SK-N-SH (cell line): ENCODE data around the gene PHLDB2. TPM values are rescaled to one million over a fixed set of nuclear protein-coding genes. Genes with fewer than 3 reads are reported as not detected.
A peak's percentile ranks its signal among the peaks of the same experiment; 100 is the strongest.

ENCODE experiments used
- CTCF ChIA-PET: fragments of 300-600, 350-600 bp; formaldehyde crosslinking; extraction: SDS; loops from one replicate; lab custom pipeline; 2021; lab: Yijun Ruan, JAX
- POLR2A ChIA-PET: fragments of 350-600 bp; sonication (Branson Sonifier 250); formaldehyde crosslinking; extraction: SDS; loops from one replicate; lab custom pipeline; 2020; ENCODE audit warnings: antibody characterized with exemption, inconsistent platforms; lab: Yijun Ruan, JAX
- DNase-seq: peaks from one replicate; pipeline ENCODE4 v3.0.0; 2012
- H2AFZ ChIP-seq: fragments of 200-600 bp; sonication (generic); 2 replicates; pipeline ENCODE4 v1.8.1; 2016; ENCODE audit warnings: antibody characterized with exemption, mild to moderate bottlenecking, low read depth
- H3F3A ChIP-seq: fragments of 200-600 bp; sonication (generic); replicated peaks from 2 replicates; pipeline ENCODE3; 2016; ENCODE audit warnings: antibody characterized with exemption, mild to moderate bottlenecking; ENCODE audit not compliant: insufficient read depth
- H3K27ac ChIP-seq, 2 experiments: fragments of 200-500 bp in 1 of 2; fragments of 200-600 bp in 1 of 2; sonication (Bioruptor generic) in 1 of 2; sonication (generic), shearing (Covaris generic) in 1 of 2; 2 replicates each; pipeline versions ENCODE4 v1.5.1 to v1.6.1; 2014 to 2016; ENCODE audit warnings: low read depth in 2 of 2, inconsistent platforms in 1 of 2, low read length in 1 of 2, mild to moderate bottlenecking in 1 of 2, mixed read lengths in 1 of 2
- H3K27me3 ChIP-seq: fragments of 200-600 bp; sonication (generic), shearing (Covaris generic); 2 replicates; pipeline ENCODE4 v1.6.1; 2016; ENCODE audit warnings: mixed run types; ENCODE audit not compliant: insufficient read depth
- H3K36me3 ChIP-seq, 2 experiments: fragments of 200-500 bp in 1 of 2; fragments of 200-600 bp in 1 of 2; sonication (Bioruptor generic) in 1 of 2; sonication (generic) in 1 of 2; replicated peaks in 1 of 2; 2 replicates each; pipeline versions ENCODE3 to v1.5.1; 2014 to 2016; ENCODE audit warnings: low read length in 1 of 2, mild to moderate bottlenecking in 1 of 2; ENCODE audit not compliant: insufficient read depth in 2 of 2, control insufficient read depth in 1 of 2
- H3K4me1 ChIP-seq, 2 experiments: fragments of 200-500 bp in 1 of 2; fragments of 200-600 bp in 1 of 2; sonication (Bioruptor generic) in 1 of 2; sonication (generic), shearing (Covaris generic) in 1 of 2; 2 replicates each; pipeline versions ENCODE4 v1.5.1 to v1.6.1; 2014 to 2016; ENCODE audit warnings: low read depth in 1 of 2, low read length in 1 of 2, mixed run types in 1 of 2; ENCODE audit not compliant: insufficient read depth in 2 of 2, control insufficient read depth in 1 of 2
- H3K4me2 ChIP-seq: fragments of 200-600 bp; sonication (generic), shearing (Covaris generic); 2 replicates; pipeline ENCODE4 v1.6.1; 2017; ENCODE audit warnings: mixed run types
- H3K4me3 ChIP-seq, 2 experiments: fragments of 200-500 bp in 1 of 2; fragments of 200-600 bp in 1 of 2; sonication (Bioruptor generic) in 1 of 2; sonication (generic), shearing (Covaris generic) in 1 of 2; 2 replicates each; pipeline versions ENCODE4 v1.5.1 to v1.8.1; 2014 to 2016; ENCODE audit warnings: low read depth in 2 of 2, inconsistent platforms in 1 of 2, low read length in 1 of 2, mild to moderate bottlenecking in 1 of 2, mixed read lengths in 1 of 2, moderate library complexity in 1 of 2
- H3K79me2 ChIP-seq: fragments of 200-600 bp; sonication (generic); 2 replicates; pipeline ENCODE4 v1.8.1; 2017; ENCODE audit warnings: mild to moderate bottlenecking; ENCODE audit not compliant: insufficient read depth
- H3K9ac ChIP-seq: fragments of 200-600 bp; sonication (generic); 2 replicates; pipeline ENCODE4 v1.6.1; 2017; ENCODE audit warnings: mixed run types
- H3K9me2 ChIP-seq: fragments of 200-600 bp; sonication (generic); 2 replicates; pipeline ENCODE4 v1.6.1; 2017; ENCODE audit warnings: mixed run types
- H3K9me3 ChIP-seq: fragments of 200-600 bp; sonication (generic); 2 replicates; pipeline ENCODE4 v1.6.1; 2017; ENCODE audit warnings: mixed run types, mild to moderate bottlenecking, moderate library complexity
- H4K20me1 ChIP-seq: fragments of 200-600 bp; sonication (generic); 2 replicates; pipeline ENCODE4 v1.6.1; 2017; ENCODE audit warnings: mild to moderate bottlenecking, mixed run types; ENCODE audit not compliant: insufficient read depth
- ELF1 ChIP-seq: IDR thresholded peaks from 2 replicates; pipeline ENCODE4 v1.4.0; 2012
- EP300 ChIP-seq, 2 experiments: IDR thresholded peaks; 2 replicates each; pipeline versions ENCODE4 v1.4.0 to v1.6.1; 2012; ENCODE audit warnings: borderline replicate concordance in 1 of 2, low read depth in 1 of 2, low read length in 1 of 2
- EZH2phosphoT487 ChIP-seq: fragments of 200-600 bp; sonication (generic); IDR thresholded peaks from 2 replicates; pipeline ENCODE4 v1.6.1; 2017; ENCODE audit warnings: low read depth, mixed run types, mild to moderate bottlenecking, antibody characterized with exemption, moderate library complexity, borderline replicate concordance
- FOSL2 ChIP-seq: IDR thresholded peaks from 2 replicates; pipeline ENCODE4 v1.4.0; 2012; ENCODE audit warnings: low read depth, mild to moderate bottlenecking, moderate library complexity, borderline replicate concordance
- FOXJ3 ChIP-seq: sonication (generic); formaldehyde crosslinking; IDR thresholded peaks from 2 replicates; pipeline ENCODE4 v1.5.1; 2020; ENCODE audit warnings: mild to moderate bottlenecking, missing genetic modification reagents
- FOXM1 ChIP-seq: IDR thresholded peaks from 2 replicates; pipeline ENCODE4 v1.4.0; 2012; ENCODE audit warnings: low read depth, mild to moderate bottlenecking
- GABPA ChIP-seq: IDR thresholded peaks from 2 replicates; pipeline ENCODE4 v1.4.0; 2012; ENCODE audit warnings: low read depth, mild to moderate bottlenecking
- GATA2 ChIP-seq: sonication (generic); formaldehyde crosslinking; IDR thresholded peaks from 2 replicates; pipeline ENCODE4 v1.5.0; 2020; ENCODE audit warnings: mild to moderate bottlenecking, missing genetic modification reagents
- JUND ChIP-seq: IDR thresholded peaks from 2 replicates; pipeline ENCODE4 v1.4.0; 2012
- NRF1 ChIP-seq: IDR thresholded peaks from 2 replicates; pipeline ENCODE4 v1.6.1; 2012; ENCODE audit warnings: low read depth, mild to moderate bottlenecking, low read length
- RFX5 ChIP-seq: IDR thresholded peaks from 2 replicates; pipeline ENCODE4 v1.6.1; 2012; ENCODE audit warnings: mild to moderate bottlenecking, improper control_type of control experiment, low read length
- SIN3A ChIP-seq: IDR thresholded peaks from 2 replicates; pipeline ENCODE4 v1.6.1; 2012; ENCODE audit warnings: low read depth, mild to moderate bottlenecking, low read length, moderate library complexity, borderline replicate concordance
- SMC3 ChIP-seq: IDR thresholded peaks from 2 replicates; pipeline ENCODE4 v1.6.1; 2012; ENCODE audit warnings: low read depth, low read length, improper control_type of control experiment
- TAF1 ChIP-seq: IDR thresholded peaks from 2 replicates; pipeline ENCODE4 v1.6.1; 2012; ENCODE audit warnings: low read depth, mild to moderate bottlenecking, low read length, moderate library complexity, borderline replicate concordance
- TEAD4 ChIP-seq: IDR thresholded peaks from 2 replicates; pipeline ENCODE4 v1.4.0; 2012; ENCODE audit warnings: mild to moderate bottlenecking, borderline replicate concordance; ENCODE audit not compliant: insufficient read depth
- WGBS: methylation state at CpG from one replicate; pipeline ENCODE4 v1.1.6; 2017; ENCODE audit warnings: low lambda C conversion rate; 5-methylcytosine and 5-hydroxymethylcytosine counted together
- polyA plus RNA-seq, 3 experiments: library from polyadenylated mRNA; depleted of rRNA; stranded (reverse); fragments of >200 nt; gene quantifications; 2 replicates each; pipeline ENCODE4 v1.2.3, GENCODE V29; 2012
- TF ChIP-seq, protein P1 (sequence below): IDR thresholded peaks from 2 replicates; pipeline ENCODE4; 2012
- TF ChIP-seq, protein P2 (sequence below): fragments of 200-600 bp; sonication (generic); IDR thresholded peaks from 2 replicates; pipeline ENCODE4 v1.6.1; 2017; ENCODE audit warnings: antibody characterized with exemption, mild to moderate bottlenecking, moderate library complexity
- TF ChIP-seq, protein P3 (sequence below): fragments of 150-350 bp; IDR thresholded peaks from 2 replicates; pipeline ENCODE4 v1.6.1; 2017; ENCODE audit warnings: antibody characterized with exemption, low read length, low read depth, borderline replicate concordance
- TF ChIP-seq, protein P4 (sequence below): IDR thresholded peaks from 2 replicates; pipeline ENCODE4 v1.6.1; 2012; ENCODE audit warnings: mild to moderate bottlenecking, low read depth, low read length, moderate library complexity

PHLDB2 gene
- polyA plus RNA-seq, 1 of the 3 experiments (the other 2 are of a cell fraction), result 18.0 TPM

DNA sequence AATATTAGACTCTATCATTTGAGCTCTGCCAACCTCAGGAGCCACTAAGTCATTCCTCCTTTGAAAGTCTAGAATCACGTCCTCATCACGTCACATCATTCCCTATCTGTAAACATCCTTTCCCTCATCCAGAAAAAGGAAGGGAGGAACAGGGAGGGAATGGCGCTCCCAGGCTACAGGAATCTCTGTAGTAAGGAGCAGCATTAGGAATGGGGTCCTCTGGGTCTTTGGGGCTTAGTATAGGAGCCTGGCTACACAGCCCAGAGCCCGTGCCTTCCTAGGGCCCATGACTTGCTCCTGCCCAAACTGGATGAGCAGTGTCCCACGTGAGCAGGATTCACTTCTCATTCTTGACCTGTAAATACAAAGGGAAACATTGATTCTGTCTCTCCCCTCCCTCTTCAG is 141.3 kb downstream of the PHLDB2 start:
- peak; percentile 14 for DNase-seq
- Histone ChIP-seq H3K4me1 (peaks cover 12 to 33% of the 10 kb centered on the region in 2 experiments; a peak in 3 of 4 replicates), H3K4me3 (peak overlapping the region; percentile 61 to 77; a peak in 3 of 4 replicates), H3K79me2 (no peaks in the 10 kb centered on the region), H3K4me2 (peak overlapping the region; percentile 84), H3K27me3 (no peaks in the 10 kb centered on the region), H2AFZ (peak overlapping the region; percentile 94; the same call in 1 of the 2 replicates), H3K36me3 (peaks cover 0 to 3% of the 10 kb centered on the region in 2 experiments)
- 60% methylated on average over 5 of the region's 5 CpGs for WGBS
- CTCF ChIA-PET, result interaction anchor here (1.0 to 14.5 kb wide), 6 partner anchors 10 to 284 kb away, joined by 3 to 165 read pairs (median 11); partner anchors contain the start of gene ABHD10
- no peak for TF ChIP-seq FOSL2
- no peak for TF ChIP-seq FOXM1
- TF ChIP-seq, protein P1, sequence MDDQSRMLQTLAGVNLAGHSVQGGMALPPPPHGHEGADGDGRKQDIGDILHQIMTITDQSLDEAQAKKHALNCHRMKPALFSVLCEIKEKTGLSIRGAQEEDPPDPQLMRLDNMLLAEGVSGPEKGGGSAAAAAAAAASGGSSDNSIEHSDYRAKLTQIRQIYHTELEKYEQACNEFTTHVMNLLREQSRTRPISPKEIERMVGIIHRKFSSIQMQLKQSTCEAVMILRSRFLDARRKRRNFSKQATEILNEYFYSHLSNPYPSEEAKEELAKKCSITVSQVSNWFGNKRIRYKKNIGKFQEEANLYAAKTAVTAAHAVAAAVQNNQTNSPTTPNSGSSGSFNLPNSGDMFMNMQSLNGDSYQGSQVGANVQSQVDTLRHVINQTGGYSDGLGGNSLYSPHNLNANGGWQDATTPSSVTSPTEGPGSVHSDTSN, result no peak
- no peak for TF ChIP-seq TAF1
- no peak for TF ChIP-seq GATA2 (CRISPR knock-in tag)
- no peak for TF ChIP-seq TEAD4
- no peak for TF ChIP-seq GABPA
- no peak for TF ChIP-seq ELF1
- no peak for TF ChIP-seq EP300 (IDR thresholded peaks at IDR 0.05; ENCODE audit: borderline replicate concordance in 1 of 2, low read depth in 1 of 2, low read length in 1 of 2)
- TF ChIP-seq JUND, result no peak
- TF ChIP-seq NRF1, result no peak
- no peak for TF ChIP-seq FOXJ3
- TF ChIP-seq, protein P2, sequence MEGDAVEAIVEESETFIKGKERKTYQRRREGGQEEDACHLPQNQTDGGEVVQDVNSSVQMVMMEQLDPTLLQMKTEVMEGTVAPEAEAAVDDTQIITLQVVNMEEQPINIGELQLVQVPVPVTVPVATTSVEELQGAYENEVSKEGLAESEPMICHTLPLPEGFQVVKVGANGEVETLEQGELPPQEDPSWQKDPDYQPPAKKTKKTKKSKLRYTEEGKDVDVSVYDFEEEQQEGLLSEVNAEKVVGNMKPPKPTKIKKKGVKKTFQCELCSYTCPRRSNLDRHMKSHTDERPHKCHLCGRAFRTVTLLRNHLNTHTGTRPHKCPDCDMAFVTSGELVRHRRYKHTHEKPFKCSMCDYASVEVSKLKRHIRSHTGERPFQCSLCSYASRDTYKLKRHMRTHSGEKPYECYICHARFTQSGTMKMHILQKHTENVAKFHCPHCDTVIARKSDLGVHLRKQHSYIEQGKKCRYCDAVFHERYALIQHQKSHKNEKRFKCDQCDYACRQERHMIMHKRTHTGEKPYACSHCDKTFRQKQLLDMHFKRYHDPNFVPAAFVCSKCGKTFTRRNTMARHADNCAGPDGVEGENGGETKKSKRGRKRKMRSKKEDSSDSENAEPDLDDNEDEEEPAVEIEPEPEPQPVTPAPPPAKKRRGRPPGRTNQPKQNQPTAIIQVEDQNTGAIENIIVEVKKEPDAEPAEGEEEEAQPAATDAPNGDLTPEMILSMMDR, result no peak
- TF ChIP-seq EZH2phosphoT487, result no peak
- TF ChIP-seq, protein P3, sequence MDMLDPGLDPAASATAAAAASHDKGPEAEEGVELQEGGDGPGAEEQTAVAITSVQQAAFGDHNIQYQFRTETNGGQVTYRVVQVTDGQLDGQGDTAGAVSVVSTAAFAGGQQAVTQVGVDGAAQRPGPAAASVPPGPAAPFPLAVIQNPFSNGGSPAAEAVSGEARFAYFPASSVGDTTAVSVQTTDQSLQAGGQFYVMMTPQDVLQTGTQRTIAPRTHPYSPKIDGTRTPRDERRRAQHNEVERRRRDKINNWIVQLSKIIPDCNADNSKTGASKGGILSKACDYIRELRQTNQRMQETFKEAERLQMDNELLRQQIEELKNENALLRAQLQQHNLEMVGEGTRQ, result no peak
- no peak for TF ChIP-seq RFX5
- TF ChIP-seq, protein P4, sequence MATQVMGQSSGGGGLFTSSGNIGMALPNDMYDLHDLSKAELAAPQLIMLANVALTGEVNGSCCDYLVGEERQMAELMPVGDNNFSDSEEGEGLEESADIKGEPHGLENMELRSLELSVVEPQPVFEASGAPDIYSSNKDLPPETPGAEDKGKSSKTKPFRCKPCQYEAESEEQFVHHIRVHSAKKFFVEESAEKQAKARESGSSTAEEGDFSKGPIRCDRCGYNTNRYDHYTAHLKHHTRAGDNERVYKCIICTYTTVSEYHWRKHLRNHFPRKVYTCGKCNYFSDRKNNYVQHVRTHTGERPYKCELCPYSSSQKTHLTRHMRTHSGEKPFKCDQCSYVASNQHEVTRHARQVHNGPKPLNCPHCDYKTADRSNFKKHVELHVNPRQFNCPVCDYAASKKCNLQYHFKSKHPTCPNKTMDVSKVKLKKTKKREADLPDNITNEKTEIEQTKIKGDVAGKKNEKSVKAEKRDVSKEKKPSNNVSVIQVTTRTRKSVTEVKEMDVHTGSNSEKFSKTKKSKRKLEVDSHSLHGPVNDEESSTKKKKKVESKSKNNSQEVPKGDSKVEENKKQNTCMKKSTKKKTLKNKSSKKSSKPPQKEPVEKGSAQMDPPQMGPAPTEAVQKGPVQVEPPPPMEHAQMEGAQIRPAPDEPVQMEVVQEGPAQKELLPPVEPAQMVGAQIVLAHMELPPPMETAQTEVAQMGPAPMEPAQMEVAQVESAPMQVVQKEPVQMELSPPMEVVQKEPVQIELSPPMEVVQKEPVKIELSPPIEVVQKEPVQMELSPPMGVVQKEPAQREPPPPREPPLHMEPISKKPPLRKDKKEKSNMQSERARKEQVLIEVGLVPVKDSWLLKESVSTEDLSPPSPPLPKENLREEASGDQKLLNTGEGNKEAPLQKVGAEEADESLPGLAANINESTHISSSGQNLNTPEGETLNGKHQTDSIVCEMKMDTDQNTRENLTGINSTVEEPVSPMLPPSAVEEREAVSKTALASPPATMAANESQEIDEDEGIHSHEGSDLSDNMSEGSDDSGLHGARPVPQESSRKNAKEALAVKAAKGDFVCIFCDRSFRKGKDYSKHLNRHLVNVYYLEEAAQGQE, result no peak
- no peak for TF ChIP-seq SMC3
- no peak for TF ChIP-seq SIN3A
- TF ChIP-seq, all 33 proteins: peak for 0
- no peaks in the 10 kb centered on the region for H3F3A ChIP-seq
- H3K27ac ChIP-seq, result peak overlapping the region in 1 of 2 experiments; percentile 96; a peak in 2 of 4 replicates
- no peaks in the 10 kb centered on the region for H3K9me3 ChIP-seq
- H3K9me2 ChIP-seq, result no peaks in the 10 kb centered on the region
- POLR2A ChIA-PET, result interaction anchor here (0.9 to 3.0 kb wide), 3 partner anchors 14 to 322 kb away, joined by 3 to 20 read pairs (median 4); partner anchors contain the start of gene ABHD10
- H4K20me1 ChIP-seq, result no peaks in the 10 kb centered on the region
- H3K9ac ChIP-seq, result no peak overlapping the region
